ENCODE measurements around the gene SMAD6. TPM values are rescaled to one million over a fixed set of nuclear protein-coding genes. Genes with fewer than 3 reads are reported as not detected.

SMAD6 gene
- total RNA-seq, 1 donor from 2014 or later = 7.1 TPM

- DNase-seq (ENCODE audit: low read depth in 2 of 2) = peak in 1 of 2 donors; percentile 51
Measured at GRCh38 chr15:66702787-66703539, 927 bp downstream of the SMAD6 start.

GRCh38 chr15:66703540-66703941 lies 1.5 kb downstream of the SMAD6 start:
- peak in 1 of 2 donors; percentile 54 for DNase-seq (ENCODE audit: low read depth in 2 of 2)

GRCh38 chr15:66704019-66704802 lies 2.2 kb downstream of the SMAD6 start:
- DNase-seq (ENCODE audit: low read depth in 2 of 2) = no peak

GRCh38 chr15:66704803-66705153 lies 2.7 kb downstream of the SMAD6 start:
- DNase-seq (ENCODE audit: low read depth in 2 of 2) = no peak

GRCh38 chr15:66705277-66706146 lies 3.5 kb downstream of the SMAD6 start:
- no peak for DNase-seq (ENCODE audit: low read depth in 2 of 2)

- DNase-seq (ENCODE audit: low read depth in 2 of 2) = no peak
Measured at GRCh38 chr15:66706225-66706732, 4.2 kb downstream of the SMAD6 start.

GRCh38 chr15:66706840-66707239 lies 4.8 kb downstream of the SMAD6 start:
- no peak for DNase-seq (ENCODE audit: low read depth in 2 of 2)

- peak in 1 of 2 donors; percentile 41 for DNase-seq (ENCODE audit: low read depth in 2 of 2)
Measured at GRCh38 chr15:66707310-66708082, 5.5 kb downstream of the SMAD6 start.

- no peak for DNase-seq (ENCODE audit: low read depth in 2 of 2)
Measured at GRCh38 chr15:66708389-66708788, 6.4 kb downstream of the SMAD6 start.

- DNase-seq (ENCODE audit: low read depth in 2 of 2) = no peak
Measured at GRCh38 chr15:66709884-66710283, 7.8 kb downstream of the SMAD6 start.

- no peak for DNase-seq (ENCODE audit: low read depth in 2 of 2)
Measured at GRCh38 chr15:66711260-66711659, 9.2 kb downstream of the SMAD6 start.

- DNase-seq (ENCODE audit: low read depth in 2 of 2) = no peak
Measured at GRCh38 chr15:66711862-66712261, 9.8 kb downstream of the SMAD6 start.

- no peak for DNase-seq (ENCODE audit: low read depth in 2 of 2)
Measured at GRCh38 chr15:66713843-66714508, 11.9 kb downstream of the SMAD6 start.

GRCh38 chr15:66714543-66714981 lies 12.5 kb downstream of the SMAD6 start:
- DNase-seq (ENCODE audit: low read depth in 2 of 2) = no peak

GRCh38 chr15:66715181-66715624 lies 13.2 kb downstream of the SMAD6 start:
- no peak for DNase-seq (ENCODE audit: low read depth in 2 of 2)

GRCh38 chr15:66715720-66716655 lies 14.0 kb downstream of the SMAD6 start:
- no peak for DNase-seq (ENCODE audit: low read depth in 2 of 2)

GRCh38 chr15:66716656-66717020 lies 14.6 kb downstream of the SMAD6 start:
- DNase-seq (ENCODE audit: low read depth in 2 of 2) = no peak

GRCh38 chr15:66718220-66718988 lies 16.4 kb downstream of the SMAD6 start:
- DNase-seq (ENCODE audit: low read depth in 2 of 2) = no peak

All from dermis microvascular lymphatic vessel endothelial cell (primary cell).